Measurements from ENCODE around the gene GPR4. TPM values are rescaled to one million over a fixed set of nuclear protein-coding genes. Genes with fewer than 3 reads are reported as not detected.

The GPR4 gene
- total RNA-seq, 2 experiments from 2014 or later: 0.38 TPM; not detected in 1

DNA sequence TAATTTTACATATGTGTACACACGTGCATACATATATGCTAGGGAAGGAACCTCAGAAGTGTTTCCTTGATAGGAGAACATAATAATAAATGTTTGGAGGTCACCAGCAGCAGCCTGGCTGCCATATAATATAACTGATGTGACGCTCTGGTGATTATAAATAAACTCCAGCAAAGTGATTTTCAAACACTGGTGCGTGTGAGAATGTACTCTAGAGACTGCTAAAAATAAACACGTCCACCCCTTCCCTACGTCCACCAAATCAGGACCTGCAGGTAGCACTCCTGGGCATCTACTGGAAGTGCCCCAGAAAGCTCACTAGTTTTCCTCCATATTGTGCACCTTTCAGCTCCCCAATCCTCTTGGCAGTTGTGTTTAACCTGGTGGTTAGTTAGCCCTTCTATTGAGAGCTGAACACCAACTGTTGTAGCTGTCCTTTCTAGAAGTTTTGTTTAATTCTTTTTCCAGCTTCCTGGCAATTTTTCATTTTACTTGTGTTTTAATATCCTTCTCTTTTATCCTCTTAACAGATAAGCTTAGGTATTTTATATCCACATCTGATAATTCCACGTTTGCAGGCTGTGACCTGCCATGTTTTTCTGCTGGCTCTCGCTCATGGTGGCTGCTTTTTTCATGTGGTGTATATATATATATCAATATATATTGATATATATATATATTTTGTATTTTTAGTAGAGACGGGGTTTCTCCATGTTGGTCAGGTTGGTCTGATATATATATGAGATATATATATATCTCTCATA lies 30.4 kb downstream of the GPR4 start:
- H3K4me3 ChIP-seq (ENCODE audit: low read depth, low read length, poor library complexity, severe bottlenecking): no peak overlapping the region
- BruUV-seq (replicated peaks): no TSS peak
- no peak overlapping the region for H3K4me2 ChIP-seq (ENCODE audit: low read length)
- H3K9me2 ChIP-seq (ENCODE audit: insufficient read depth, low read length): no peaks in the 10 kb centered on the region
- TF ChIP-seq EZH2phosphoT487 (IDR thresholded peaks at IDR 0.05; ENCODE audit: borderline replicate concordance, low read depth, low read length): no peak
- no peak for TF ChIP-seq CTCF (conservative IDR thresholded peaks at IDR 0.05; ENCODE audit: low read length)
- H3K4me1 ChIP-seq (ENCODE audit: insufficient read depth, low read length, poor library complexity, severe bottlenecking): peaks cover 11% of the 10 kb centered on the region
- H2AFZ ChIP-seq (ENCODE audit: low read length): no peak overlapping the region
- intact Hi-C loops (cut with micrococcal nuclease; ENCODE audit: unreplicated experiment): no loop called here
- POLR2A ChIA-PET: no interaction called here
- H4K20me1 ChIP-seq (ENCODE audit: insufficient read depth, low read length): 0 out of 2 replicates have a peak, but pooled peaks cover 3% of the 10 kb centered on the region
- no peak overlapping the region for H3K27ac ChIP-seq (ENCODE audit: low read depth, low read length, poor library complexity, severe bottlenecking)
- H3K9me3 ChIP-seq (ENCODE audit: low read length): no peaks in the 10 kb centered on the region
- no peak for DNase-seq (ENCODE audit: low spot score)
- CTCF ChIA-PET (ENCODE audit: unreplicated experiment): no interaction called here
- peaks cover 6% of the 10 kb centered on the region; the same call in 1 of the 2 replicates for H3K36me3 ChIP-seq (ENCODE audit: insufficient read depth, low read length)
- no peaks in the 10 kb centered on the region for H3K79me2 ChIP-seq (ENCODE audit: insufficient read depth, low read depth, low read length)

DNA sequence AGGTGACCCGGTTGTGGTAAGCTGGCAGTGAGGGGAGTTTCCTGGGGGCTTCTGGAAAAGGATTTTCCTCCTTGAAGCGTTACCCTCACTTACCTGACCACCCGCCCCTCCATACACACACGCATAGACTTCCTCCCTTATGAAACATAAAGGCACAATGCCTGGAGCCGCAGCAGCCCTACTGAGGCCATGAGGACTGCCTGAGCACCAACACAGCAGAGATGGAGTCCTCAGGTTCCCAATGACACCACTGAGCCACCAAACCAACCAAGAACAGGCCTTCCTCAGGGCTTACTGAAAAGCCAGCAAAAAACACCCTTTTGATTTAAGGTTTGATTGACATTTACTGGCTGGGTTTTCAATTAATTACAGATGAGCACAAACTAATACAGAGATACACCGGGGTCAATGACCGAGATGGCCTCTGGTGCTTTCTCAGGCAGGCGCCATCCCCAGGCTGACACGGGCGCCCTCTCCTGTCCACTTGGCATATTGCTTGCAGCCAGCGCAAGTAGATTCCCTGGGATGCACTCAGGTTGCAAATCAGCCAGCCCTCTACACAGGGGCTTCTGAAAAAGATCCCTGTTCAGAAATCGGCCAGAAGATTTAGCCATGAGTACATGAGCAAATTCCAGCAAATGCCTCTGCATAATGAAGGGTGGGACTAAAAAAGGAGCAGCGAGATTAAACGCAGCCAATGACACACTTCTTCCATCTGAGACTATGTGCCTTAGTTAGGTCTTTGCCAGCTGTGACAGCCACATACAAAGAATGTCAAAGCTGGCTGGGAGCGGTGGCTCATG lies 32.2 kb downstream of the GPR4 start:
- TF ChIP-seq EZH2phosphoT487 (IDR thresholded peaks at IDR 0.05; ENCODE audit: borderline replicate concordance, low read depth, low read length) (no peak), CTCF (conservative IDR thresholded peaks at IDR 0.05; ENCODE audit: low read length) (peak; percentile 99)
- Histone ChIP-seq H3K4me1 (ENCODE audit: insufficient read depth, low read length, poor library complexity, severe bottlenecking) (peaks cover 9% of the 10 kb centered on the region), H3K4me2 (ENCODE audit: low read length) (no peak overlapping the region), H4K20me1 (ENCODE audit: insufficient read depth, low read length) (0 out of 2 replicates have a peak, but pooled peaks cover 3% of the 10 kb centered on the region), H2AFZ (ENCODE audit: low read length) (no peak overlapping the region), H3K9me3 (ENCODE audit: low read length) (no peaks in the 10 kb centered on the region), H3K4me3 (ENCODE audit: low read depth, low read length, poor library complexity, severe bottlenecking) (no peak overlapping the region), H3K9me2 (ENCODE audit: insufficient read depth, low read length) (no peaks in the 10 kb centered on the region), H3K79me2 (ENCODE audit: insufficient read depth, low read depth, low read length) (peaks cover 1% of the 10 kb centered on the region; the same call in 1 of the 2 replicates), H3K27ac (ENCODE audit: low read depth, low read length, poor library complexity, severe bottlenecking) (no peak overlapping the region), H3K36me3 (ENCODE audit: insufficient read depth, low read length) (peaks cover 6% of the 10 kb centered on the region; the same call in 1 of the 2 replicates)
- peak; percentile 71 for DNase-seq (ENCODE audit: low spot score)
- CTCF ChIA-PET (ENCODE audit: unreplicated experiment): no interaction called here
- intact Hi-C loops (cut with micrococcal nuclease; ENCODE audit: unreplicated experiment): loop anchor here (1.0 kb wide), 1 partner anchor 47 kb away; no protein-coding TSS in a partner anchor
- POLR2A ChIA-PET: no interaction called here
- BruUV-seq (replicated peaks): no TSS peak

Data from OCI-LY7 (cell line).